HuH-7 (cell line): ENCODE data around the gene WDFY4.

ENCODE experiments used
- DNase-seq: peaks from one replicate; pipeline ENCODE4 v3.0.0; 2011; ENCODE audit warnings: low spot score

Gene WDFY4

DNA sequence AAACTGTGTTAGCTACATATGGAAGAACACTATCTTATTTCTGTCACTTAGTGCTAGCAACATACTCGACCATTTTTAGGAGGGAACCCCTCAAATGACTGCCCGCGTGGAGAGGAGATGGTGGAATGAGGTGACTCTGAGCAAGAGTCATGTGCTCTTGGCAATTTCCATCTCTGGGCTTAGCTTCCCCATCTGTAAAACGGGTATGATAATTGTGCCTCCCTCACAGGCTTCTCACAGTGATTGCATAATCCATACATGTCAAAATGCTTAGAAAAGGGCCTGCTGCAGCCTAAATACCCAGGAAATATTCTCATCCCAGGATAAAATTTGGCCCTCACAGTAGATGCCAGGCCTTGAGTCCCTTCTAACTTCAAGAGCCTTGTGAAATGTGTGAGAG is 86.6 kb downstream of the WDFY4 start:
- DNase-seq = no peak

DNA sequence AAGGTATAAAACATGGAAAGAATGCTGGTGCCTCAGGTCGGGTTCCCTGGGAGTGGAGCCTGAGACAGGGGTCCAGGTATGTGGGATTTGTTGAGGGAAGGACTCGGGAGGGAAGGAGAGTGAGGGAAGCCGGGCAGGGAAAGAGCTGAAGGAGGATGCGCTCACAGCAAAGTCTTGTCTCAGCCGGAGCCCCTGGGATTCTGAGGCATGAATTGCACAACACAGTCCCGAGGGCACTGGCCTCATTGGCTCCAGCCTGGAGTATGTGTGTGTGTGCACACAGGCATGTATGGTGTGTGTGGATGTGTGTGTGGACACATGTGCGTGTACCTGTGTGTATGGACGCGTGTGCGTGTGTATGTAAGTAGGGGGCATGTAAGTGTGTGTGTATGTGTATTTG is 87.4 kb downstream of the WDFY4 start:
- no peak for DNase-seq

DNA sequence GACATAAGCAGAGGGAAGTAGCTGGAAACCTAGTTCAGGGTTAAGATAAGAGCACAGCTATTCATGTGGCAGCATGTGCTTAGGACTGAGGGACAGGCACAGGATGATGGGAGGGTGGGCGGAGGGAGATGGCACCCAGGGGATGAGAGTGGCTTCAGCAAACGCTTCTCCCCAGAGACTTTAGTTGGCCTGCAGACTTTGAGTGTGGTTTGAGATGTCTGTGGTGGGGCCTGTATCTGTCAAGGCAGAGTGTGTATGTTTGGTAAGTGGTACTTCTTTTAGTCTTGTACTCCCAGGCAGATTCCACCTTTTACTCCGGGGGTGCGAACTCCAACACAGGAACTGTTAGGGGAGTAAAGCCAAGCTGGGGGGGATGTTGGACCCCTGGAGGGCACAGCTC is 88.9 kb downstream of the WDFY4 start:
- no peak for DNase-seq

DNA sequence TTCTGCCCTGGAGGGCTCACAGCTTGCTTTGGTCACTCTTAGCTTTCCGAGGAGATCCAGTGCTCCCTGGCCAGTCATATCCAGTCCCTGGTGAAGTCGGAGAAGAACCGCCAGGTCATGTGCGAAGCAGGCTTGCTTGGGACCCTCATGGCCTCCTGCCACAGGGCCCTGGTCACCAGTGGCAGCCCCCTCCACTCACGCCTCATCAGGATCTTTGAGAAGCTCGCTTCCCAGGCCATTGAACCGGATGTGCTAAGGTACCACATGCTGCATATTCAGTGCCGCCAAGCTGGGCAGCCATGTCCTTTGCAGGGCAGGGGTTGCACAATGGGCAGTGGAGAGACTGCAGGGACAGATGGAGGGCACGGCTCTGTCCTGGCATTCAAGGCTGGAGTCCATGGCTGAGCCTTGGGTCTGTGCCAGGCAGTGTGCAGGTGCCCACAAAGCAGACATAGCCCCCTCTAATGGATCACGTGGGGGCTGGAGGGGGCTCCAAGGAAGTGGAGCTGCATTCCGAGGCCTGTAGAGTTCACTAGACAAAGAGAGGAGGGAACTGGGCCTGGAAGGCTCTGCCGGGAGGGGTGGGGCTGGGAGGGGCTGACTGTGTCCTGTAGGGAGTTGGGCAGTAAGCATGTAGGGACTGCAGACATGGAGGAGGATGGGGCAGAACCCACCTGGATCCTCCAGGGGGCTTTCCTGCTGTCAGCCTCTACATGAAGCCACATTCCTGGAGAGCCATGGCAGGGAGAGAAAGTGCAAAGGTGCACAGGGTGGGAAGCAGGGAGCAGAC is 89.9 kb downstream of the WDFY4 start:
- DNase-seq = no peak

DNA sequence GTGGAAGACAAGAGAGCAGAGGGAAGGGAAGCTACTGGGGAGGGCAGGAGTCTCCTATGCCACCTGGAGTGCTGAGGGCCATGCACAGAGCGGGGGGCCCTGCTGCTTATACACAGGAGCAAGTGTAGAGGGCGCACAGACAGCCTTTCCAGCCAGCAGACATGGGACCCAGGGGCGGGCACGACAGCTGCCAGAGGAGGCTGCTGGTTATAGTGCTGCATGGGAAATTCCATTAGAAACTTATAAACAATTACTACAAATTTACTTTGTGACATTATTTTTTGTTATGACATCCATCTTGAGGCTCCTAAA is 90.5 kb downstream of the WDFY4 start:
- DNase-seq = no peak

DNA sequence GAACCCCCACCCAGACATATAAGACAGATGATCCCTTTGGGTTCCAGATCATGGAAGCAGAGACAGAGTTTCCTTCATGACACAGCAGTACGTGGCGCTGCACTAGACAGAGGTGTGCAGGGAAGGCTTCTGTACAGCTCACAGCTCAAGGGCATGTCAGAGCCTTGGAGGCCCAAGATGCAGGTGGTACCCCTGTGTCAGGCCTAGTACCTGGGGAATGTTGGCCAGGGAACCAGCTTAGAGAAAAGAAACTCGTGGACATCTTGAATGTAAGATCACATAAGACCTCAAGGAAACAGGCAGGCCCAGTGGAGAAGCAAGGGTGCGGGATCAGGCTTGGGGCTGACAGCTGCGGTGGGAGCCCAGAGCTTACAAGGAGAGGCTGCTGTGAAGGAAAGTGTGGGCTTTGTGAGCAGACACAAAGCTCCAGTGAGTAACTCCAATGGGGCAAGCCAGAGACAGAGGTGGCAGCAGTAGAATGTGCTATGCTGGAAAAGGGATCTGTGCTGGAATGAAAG is 91.4 kb downstream of the WDFY4 start:
- DNase-seq = no peak

DNA sequence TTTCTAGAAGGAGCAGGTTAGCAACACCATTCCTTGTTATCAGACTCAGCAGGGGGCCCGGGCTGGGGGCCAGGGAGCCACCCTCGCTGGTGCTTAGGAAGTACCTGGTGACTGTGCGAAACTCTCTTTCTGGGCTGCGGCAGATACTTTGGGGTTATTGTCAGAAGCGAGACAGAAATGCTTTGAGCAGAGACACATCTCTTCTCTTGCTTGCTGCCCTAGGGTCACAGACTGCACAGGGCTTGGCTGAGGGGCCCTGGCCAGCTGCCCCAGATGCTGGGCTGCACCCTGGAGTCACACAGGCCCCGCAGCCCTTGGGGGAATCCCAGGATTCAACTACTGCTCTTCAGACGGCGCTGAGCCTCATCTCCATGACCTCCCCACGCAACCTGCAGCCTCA is 91.9 kb downstream of the WDFY4 start:
- DNase-seq = no peak

DNA sequence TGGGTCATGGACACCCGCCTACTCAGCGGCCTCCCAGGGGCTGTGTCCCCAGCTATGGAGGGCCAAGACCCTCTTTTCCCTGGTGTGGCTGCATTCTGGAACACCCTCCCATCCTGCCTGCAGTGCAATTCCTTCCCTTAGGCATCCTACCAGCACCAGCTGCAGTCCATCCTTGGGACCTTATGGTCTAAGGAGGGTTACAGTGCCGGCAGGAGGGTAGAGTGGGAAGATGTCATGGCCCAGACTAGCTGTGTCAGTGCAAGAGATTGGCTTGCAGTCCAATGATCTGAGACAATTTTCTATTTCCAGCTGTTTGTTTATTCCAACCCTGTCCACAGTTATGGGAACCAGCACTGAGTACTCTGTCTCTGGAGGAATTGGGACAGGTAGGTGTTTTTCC is 92.4 kb downstream of the WDFY4 start:
- DNase-seq = no peak

DNA sequence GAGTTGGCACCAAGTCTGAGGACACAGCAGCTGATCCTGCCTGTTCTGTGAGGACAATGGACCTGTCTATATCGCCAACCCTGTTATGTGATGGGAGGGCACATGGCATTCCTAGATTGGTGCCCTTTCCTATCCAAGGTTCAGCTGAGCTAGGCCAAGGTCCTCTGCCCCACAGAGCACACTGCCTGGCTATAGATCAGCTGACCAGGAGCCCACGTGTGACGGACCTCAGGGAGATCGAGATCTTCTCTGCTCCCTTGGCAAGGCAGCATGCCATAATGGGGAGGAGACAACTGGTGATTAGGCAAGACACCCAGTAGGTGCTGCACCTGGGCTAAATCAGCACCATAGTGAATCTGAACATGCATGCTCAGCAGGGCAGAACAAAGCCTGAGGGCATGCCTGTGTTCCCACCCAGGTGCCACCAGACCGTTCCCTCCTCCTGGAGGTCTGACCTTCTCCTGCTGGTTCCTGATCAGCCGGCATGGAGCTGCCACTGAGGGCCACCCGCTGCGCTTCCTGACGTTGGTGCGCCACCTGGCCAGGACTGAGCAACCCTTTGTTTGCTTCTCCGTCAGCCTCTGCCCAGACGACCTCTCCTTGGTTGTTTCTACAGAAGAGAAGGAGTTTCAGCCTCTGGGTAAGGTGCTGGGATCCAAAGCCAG is 93.7 kb downstream of the WDFY4 start:
- no peak for DNase-seq

DNA sequence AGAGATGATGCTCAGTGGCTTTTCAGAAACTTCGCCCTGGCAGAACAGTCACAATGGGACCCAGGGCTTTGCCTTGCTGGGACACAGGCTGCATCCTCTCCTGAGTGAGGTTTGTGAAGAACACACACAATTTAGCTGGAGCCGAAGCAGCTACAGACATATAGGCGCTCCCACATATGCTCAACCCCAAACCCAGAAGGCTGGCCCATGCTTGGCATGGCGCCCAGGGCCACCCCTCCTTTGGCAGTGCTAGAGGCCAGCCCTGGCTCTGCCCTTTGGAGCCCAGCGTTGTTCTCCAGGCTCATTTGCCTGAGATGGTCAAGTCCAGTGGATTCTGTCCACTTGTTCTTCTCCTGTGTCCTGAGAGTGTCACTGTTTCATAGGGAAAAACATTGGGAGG is 94.4 kb downstream of the WDFY4 start:
- no peak for DNase-seq

DNA sequence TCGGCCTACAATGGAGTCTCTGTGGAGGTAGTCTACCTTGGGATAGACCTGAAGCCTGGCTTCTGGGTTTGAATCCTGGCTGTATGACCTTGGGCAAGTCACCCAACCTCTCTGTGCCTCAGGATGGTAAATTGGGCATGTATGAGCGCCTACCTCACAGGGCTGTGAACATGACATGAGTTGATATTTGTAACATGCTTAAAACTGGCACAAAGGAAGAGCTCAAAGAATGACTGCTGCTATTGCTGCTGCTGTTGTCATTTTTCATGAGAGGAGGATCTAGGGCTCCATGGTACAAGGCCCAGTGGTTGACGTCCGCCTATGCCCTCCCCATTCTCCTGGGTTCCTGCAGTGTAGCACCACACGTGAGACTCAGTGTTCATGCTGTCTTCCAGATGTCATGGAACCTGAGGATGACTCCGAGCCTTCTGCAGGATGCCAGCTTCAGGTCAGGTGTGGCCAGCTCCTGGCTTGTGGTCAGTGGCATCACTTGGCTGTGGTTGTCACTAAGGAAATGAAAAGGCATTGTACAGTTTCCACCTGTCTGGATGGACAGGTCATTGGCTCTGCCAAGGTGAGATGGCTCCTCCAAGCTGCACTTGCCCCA is 95.0 kb downstream of the WDFY4 start:
- no peak for DNase-seq

DNA sequence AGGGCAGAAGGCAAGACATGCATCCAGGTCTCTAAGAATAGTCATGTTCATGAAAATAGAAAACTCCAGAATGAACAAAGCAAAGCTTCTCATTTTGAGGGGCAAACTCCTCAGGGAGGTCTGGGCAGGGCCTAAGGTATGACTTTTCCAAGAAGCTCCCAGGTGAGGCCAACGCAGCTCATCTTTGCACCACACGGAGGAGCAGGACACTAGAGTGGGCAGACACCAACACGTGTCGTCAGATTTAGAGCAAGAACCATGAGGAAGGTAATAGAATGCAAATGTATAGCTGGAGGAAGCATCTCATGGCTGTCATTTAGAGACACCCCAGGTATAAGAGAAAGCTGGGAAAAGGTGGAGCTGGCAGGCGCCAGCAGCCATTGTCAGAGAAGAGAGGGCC is 95.7 kb downstream of the WDFY4 start:
- no peak for DNase-seq

DNA sequence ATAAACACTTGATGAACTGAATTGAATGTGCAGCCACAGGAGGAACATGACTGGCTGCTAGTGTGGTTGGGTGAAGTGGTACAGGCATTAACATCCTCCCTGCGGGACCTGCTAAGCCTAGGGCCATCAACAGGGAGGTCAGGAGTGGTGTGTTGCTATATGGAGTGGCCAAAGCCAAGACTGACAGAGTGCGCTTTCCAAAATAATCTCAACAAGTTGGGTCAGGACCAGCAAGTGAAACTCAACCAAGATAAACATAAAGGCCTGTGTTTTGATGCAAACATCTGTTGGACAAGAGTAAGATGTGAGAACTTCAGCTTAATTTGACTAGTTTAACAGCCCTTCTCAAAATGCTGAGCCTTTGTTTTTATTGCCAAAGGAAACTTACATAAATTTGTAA is 97.7 kb downstream of the WDFY4 start:
- no peak for DNase-seq

DNA sequence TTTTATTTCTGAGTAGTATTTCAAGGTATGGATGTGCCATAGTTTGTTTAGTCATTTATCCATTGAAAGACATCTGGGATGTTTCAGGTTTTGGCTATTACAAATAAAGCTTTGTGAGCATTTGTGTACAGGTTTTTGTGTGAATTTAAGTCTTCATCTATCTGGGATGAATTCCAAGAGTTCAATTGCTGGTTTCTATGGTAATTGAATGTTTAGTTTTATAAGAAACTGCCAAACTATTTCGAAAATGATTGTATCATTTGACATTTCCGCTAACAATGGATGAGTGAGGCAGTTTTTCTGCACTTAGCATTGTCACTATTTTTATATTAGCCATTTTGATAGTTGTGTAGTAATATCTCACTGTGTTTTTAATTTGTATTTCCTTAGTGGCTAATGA is 99.4 kb downstream of the WDFY4 start:
- no peak for DNase-seq

DNA sequence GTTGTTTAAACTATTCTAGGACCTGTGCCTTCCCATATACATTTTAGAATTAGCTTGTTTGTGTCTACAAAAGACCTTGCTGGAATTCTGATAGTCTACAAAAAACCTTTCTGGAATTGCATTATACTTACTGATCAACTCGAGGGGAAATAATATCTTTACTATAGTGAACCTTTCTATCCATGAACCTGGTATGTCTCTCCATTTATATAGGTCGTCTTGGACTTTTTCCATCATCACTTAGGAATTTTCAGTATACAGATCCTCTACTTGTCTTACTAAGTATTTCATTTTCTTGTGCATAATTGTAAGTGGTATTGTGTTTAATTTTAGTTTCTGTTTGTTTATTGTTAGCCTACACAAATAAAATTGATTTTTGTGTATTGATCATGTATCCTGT is 101.1 kb downstream of the WDFY4 start:
- DNase-seq = no peak

DNA sequence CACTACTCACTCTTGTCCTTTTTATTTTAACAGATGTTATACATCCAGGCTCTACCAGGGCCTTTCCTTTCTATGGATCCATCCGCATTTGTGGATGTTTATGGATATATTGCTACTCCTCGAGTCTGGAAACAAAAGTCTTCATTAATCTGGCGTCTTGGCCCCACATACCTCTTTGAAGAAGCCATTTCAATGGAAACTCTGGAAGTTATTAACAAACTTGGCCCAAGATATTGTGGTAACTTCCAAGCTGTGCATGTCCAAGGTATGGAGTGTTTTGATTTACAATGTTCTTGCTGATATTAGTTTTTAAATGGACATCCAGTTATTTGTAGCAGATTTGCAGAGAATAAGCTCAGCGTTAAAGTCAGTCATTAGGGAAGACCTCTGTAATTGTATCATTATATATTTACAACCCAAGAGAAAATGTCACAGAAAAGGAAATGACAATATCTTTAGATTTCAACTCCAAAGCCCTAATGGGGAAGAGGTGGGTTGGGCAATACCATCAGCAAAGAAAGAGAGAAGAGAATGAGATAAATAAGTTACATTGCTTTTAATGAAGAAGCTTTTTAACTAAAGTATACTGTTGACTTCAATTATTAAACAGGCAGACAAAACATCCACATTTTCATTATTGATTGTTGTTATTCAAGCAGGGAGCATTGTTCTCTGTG is 102.1 kb downstream of the WDFY4 start:
- DNase-seq = no peak

DNA sequence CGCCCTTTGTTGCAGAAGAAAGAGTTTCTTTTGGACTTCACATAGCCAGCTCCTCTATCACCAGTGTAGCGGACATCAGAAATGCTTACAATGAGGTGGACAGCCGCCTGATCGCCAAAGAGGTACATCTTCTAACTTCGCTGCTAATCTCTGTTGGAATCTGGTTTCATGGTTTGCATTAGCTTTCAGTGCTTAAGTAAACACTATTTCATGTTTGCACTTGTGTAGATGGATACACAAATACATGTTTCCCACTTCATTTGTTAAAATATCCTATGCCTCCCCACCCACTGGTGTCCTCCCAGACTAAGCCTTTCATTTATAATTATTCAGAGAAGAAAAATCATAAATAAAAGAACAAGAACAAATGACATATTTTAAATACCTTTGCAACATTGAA is 103.9 kb downstream of the WDFY4 start:
- no peak for DNase-seq

DNA sequence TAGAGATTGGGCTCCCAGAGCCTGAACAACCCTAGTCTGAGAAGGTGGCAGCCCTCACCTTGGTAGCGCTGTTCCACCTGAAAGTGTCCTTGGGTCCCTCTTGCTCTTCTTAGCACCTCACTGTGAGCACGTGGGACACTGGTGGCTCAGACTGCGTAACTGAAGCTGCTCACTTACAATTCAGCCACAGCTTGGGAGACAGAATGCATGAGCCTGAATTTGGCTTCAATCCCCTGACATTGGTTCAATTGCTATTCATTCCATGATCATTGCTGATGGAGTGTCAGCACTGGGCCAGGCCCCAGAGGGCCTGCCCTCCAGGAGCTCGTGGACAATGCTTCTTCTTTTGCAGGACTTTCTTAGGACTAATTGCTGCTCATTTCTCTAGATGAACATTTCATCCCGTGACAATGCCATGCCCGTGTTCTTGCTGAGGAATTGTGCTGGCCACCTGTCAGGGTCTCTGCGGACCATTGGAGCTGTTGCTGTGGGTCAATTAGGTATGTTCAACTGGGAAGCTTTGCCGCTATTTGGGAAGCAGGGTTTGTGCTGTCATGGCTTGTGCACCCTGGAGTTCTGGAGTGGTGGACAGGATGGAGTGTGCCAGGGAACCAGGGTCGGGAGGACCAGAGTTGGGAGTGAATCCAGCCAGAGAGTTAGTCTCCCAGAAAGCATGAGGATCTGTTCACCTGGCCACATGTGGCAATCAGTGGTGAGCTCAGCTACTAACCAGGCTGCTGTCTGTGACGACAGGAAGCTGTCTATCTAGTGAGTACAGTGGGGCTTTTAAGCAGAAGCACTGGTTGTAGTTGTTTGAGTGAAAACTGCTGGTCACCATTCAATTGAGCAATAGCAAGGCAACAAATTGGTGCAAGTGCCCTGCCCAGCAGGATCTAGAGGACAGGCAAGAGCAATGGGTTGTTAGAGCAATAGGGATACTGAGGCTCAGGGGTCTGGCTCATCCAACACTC is 105.1 kb downstream of the WDFY4 start:
- no peak for DNase-seq

DNA sequence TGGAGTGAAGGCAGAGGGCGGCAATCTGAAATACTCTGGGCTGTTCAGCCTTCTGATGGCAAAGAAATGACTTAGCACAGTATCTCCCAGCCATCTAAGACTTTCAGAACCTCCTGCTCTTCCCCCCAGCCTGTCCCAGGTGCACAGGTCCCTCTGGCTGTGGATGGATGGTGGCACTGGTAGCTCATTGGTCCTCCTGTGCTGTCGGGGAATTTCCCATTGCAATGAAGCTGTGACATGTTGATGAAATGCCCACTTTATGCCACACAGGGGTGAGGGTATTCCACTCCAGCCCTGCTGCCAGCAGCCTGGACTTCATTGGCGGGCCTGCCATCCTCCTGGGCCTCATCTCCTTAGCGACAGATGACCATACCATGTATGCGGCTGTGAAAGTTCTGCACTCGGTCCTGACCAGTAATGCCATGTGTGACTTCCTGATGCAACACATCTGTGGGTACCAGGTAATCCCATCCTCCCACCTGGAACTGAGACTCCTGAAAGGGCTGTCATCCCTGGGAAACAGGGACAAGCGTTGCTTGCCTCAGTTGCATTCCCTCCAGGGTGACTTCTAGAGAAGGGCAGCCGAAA is 105.9 kb downstream of the WDFY4 start:
- DNase-seq = no peak

DNA sequence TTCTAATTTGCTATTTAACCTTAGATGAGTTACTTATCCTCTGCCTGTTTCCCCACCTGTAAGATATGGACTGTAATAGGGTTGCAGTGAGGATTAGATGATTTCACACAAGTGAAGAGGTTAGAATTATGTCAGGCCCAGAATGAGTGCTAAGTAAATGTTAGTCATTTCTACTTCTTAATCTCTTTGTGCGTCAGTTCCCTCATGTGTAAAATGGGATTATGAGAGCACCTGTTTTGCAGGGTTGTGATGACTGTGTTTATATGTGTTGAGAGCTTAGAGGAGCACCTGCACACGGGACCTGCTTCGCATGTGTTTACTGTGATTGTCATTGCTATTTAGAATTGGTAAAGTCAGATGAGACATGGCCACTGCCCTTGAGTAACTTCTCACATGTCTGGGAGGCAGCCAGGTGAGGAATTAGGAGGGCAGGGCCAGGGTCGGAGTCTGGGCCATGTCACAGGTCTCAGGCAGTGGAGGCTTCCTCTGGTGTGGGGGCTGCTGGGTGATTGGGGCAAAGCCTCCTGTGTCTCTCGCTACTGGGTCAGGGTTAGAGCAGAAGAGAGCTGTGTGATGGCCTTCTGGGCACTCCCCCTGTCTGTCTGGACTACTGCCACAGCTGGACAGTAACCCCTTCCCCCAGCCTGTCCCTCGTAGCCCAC is 106.7 kb downstream of the WDFY4 start:
- no peak for DNase-seq

DNA sequence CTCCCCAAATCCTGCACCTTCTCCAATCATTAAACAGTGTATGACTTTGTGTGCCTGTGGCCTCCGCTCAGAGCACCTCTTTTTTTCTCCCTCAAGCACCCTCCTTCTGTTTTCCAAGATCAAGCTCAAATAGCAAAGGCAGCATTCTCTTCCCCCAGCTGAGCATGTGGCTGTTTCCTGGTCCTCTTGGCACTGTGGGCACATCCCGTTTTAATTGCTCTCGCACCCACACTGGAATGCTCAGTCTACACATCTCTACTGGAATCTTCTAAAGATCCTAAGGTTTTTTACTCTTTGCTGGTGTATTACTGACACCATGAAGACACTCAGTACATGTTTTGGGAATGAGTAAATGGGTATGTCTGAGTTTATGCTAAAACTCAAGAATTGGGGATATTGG is 107.4 kb downstream of the WDFY4 start:
- no peak for DNase-seq
